Adrenal gland (tissue), 5 donors: ENCODE results near the gene RAB25.

Experiments used
- CTCF ChIP-seq, 6 experiments: fragments of 450-650 bp in 4 of 6; fragments of 200-600 bp in 2 of 6; sonication (generic) in 1 of 6; IDR thresholded peaks; 1 replicate in 5 of 6; 2 replicates in 1 of 6; pipeline versions ENCODE4 v1.5.1 to v1.8.0; 2016 to 2021; ENCODE audit warnings: antibody characterized with exemption in 6 of 6, mild to moderate bottlenecking in 2 of 6, moderate library complexity in 1 of 6
- POLR2A ChIP-seq, 2 donors: fragments of 450-650 bp; IDR thresholded peaks; one replicate each; pipeline ENCODE4 v1.6.1; 2017; ENCODE audit warnings: antibody characterized with exemption in 2 of 2, mild to moderate bottlenecking in 2 of 2, moderate library complexity in 1 of 2
- donor health status: DM: no; HTN: no; CAD: no.

- no peak for TF ChIP-seq CTCF (IDR thresholded peaks at IDR 0.05)
- no peak for TF ChIP-seq POLR2A (IDR thresholded peaks at IDR 0.05)
Measured at GRCh38 chr1:156075162-156075561, 14.2 kb downstream of the RAB25 start.
